Measurements from ENCODE around the gene HBP1.
"Not testable (repeated sequence)": the region's sequence is repeated elsewhere in the genome, so short reads cannot be mapped to it uniquely, and the experiment has no call there.

HBP1 gene

GRCh38 chr7:107155726-107156125 is 13.1 kb upstream of the HBP1 start:
- not testable (repeated sequence) for DNase-seq

- no peak for DNase-seq
Observed at GRCh38 chr7:107157091-107157490, 11.7 kb upstream of the HBP1 start.

- DNase-seq: no peak
Observed at GRCh38 chr7:107158028-107158427, 10.8 kb upstream of the HBP1 start.

- DNase-seq: no peak
Observed at GRCh38 chr7:107160389-107160788, 8.4 kb upstream of the HBP1 start.

GRCh38 chr7:107161415-107161814 is 7.4 kb upstream of the HBP1 start:
- no peak for DNase-seq

GRCh38 chr7:107162475-107162874 is 6.3 kb upstream of the HBP1 start:
- DNase-seq: no peak

- DNase-seq: no peak
Observed at GRCh38 chr7:107164092-107164491, 4.7 kb upstream of the HBP1 start.

GRCh38 chr7:107165341-107165740 is 3.5 kb upstream of the HBP1 start:
- DNase-seq: no peak

GRCh38 chr7:107166736-107167426 is 1.9 kb upstream of the HBP1 start:
- DNase-seq: no peak

GRCh38 chr7:107167483-107168232 is 1.1 kb upstream of the HBP1 start:
- peak; percentile 81 for DNase-seq

GRCh38 chr7:107169120-107170050 is 582 bp downstream of the HBP1 start:
- DNase-seq: peak; percentile 100

- DNase-seq: no peak
Observed at GRCh38 chr7:107170051-107170915, 1.5 kb downstream of the HBP1 start.

GRCh38 chr7:107171496-107171895 is 2.7 kb downstream of the HBP1 start:
- DNase-seq: no peak

GRCh38 chr7:107172276-107173032 is 3.7 kb downstream of the HBP1 start:
- no peak for DNase-seq

GRCh38 chr7:107173191-107173590 is 4.4 kb downstream of the HBP1 start:
- no peak for DNase-seq

GRCh38 chr7:107173691-107174406 is 5.0 kb downstream of the HBP1 start:
- no peak for DNase-seq

GRCh38 chr7:107179326-107180164 is 10.7 kb downstream of the HBP1 start:
- no peak for DNase-seq

GRCh38 chr7:107180378-107180777 is 11.6 kb downstream of the HBP1 start:
- peak; percentile 26 for DNase-seq

- no peak for DNase-seq
Observed at GRCh38 chr7:107181172-107181571, 12.4 kb downstream of the HBP1 start.

GRCh38 chr7:107185716-107186115 is 16.9 kb downstream of the HBP1 start:
- no peak for DNase-seq
